ENCODE measurements around the gene NXPE3.

NXPE3 gene

GRCh38 chr3:101829437-101829830 lies 50.4 kb downstream of the NXPE3 start:
- H3K27ac ChIP-seq, result peak overlapping the region; percentile 89 to 91
- TF ChIP-seq CTCF (IDR thresholded peaks at IDR 0.05), result no peak
- H3K4me3 ChIP-seq, result peak overlapping the region; percentile 74
- DNase-seq (ENCODE audit: low spot score), result no peak

DNA sequence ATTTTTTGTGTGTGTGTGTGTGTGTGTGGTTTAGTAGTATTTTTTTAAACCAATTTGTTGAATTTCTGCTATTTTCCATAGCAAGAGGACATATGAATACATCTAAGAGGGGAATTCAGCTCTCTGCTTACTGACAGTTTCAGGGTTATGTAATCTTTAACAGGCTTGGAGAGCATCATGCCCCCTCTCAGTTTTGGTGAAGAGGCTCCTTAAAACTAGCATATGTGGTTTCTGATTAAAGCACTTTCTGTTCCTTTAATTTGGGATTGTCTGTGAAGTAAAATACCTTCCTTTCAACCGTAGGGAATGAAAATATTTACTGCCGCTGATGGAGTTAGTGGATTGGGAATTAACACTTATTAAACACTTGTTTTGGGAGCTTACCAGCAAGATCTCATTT lies 50.9 kb downstream of the NXPE3 start:
- TF ChIP-seq CTCF (IDR thresholded peaks at IDR 0.05), result no peak
- no peak for DNase-seq (ENCODE audit: low spot score)
- H3K27ac ChIP-seq, result peak overlapping the region in 1 of 2 donors; percentile 91

DNA sequence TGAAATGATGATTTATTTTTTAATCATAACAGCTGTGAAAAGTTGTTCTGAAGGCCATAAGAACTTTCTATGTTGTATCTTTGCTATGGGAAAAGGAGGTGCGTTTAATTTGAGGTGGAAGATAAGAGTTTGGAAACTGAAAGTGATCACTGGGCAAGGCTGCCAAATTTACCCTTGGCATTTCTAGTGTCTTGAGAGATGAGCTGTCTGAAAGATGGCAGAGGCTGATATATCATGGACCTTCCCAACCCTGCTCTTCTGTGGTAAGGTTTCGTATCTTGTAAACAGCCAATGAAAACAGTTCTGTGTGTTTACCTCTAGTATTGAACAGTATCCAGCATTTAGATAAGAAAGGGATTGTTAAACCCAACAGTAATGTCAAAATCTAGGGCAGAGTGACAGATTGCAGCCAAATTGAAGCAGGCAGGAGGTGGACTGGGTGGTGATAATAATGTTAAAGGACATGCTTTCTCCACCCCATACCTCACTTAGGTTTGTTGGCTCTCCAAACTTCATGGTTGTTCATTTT lies 54.5 kb downstream of the NXPE3 start:
- no peak for DNase-seq (ENCODE audit: low spot score)
- TF ChIP-seq CTCF (IDR thresholded peaks at IDR 0.05), result no peak
- Histone ChIP-seq H3K4me3 (no peak overlapping the region), H3K27ac (no peak overlapping the region)

More for the DNA sequence above, 50.9 kb downstream of the NXPE3 start:
- H3K4me3 ChIP-seq, result no peak overlapping the region

DNA sequence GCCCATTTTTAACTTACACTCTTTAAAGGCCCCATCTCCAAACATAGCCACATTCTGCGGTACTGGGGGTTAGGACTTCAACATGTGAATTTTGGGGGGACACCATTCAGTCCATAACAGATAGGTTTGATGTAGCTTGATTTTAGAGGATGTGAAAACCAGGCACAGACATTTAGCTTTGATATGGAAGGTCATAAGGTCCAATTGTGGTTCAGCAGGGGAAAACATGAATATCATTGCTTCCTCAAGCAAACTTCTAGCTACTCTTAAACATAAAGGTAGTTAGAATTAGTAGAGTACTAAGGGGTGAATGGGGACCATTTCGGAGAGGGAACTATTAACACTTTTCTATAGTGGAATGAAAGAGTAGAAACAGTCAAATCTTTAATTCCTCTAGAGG lies 56.7 kb downstream of the NXPE3 start:
- no peak overlapping the region for H3K27ac ChIP-seq
- no peak for TF ChIP-seq CTCF (IDR thresholded peaks at IDR 0.05)
- no peak overlapping the region for H3K4me3 ChIP-seq
- DNase-seq (ENCODE audit: low spot score), result no peak

DNA sequence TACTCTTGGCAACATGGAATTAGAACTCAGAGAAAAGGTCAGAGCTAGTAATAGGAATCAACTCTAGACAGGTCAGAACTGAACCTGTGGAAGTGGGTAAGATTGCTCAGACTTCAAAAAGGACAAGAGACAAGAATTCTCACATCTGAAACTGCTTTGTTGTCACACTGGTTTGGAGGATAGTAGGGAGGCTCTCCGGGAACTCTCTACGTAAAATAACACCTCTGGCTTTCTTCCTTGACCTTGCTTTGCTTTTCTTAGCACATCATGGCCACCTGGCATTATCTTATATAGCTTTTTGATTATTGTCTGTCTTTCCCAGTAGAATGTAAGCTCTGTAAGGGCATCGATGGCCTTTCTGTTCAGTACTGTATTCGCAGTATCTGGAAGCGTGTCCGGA lies 57.1 kb downstream of the NXPE3 start:
- H3K4me3 ChIP-seq, result no peak overlapping the region
- DNase-seq (ENCODE audit: low spot score), result no peak
- H3K27ac ChIP-seq, result no peak overlapping the region
- no peak for TF ChIP-seq CTCF (IDR thresholded peaks at IDR 0.05)

DNA sequence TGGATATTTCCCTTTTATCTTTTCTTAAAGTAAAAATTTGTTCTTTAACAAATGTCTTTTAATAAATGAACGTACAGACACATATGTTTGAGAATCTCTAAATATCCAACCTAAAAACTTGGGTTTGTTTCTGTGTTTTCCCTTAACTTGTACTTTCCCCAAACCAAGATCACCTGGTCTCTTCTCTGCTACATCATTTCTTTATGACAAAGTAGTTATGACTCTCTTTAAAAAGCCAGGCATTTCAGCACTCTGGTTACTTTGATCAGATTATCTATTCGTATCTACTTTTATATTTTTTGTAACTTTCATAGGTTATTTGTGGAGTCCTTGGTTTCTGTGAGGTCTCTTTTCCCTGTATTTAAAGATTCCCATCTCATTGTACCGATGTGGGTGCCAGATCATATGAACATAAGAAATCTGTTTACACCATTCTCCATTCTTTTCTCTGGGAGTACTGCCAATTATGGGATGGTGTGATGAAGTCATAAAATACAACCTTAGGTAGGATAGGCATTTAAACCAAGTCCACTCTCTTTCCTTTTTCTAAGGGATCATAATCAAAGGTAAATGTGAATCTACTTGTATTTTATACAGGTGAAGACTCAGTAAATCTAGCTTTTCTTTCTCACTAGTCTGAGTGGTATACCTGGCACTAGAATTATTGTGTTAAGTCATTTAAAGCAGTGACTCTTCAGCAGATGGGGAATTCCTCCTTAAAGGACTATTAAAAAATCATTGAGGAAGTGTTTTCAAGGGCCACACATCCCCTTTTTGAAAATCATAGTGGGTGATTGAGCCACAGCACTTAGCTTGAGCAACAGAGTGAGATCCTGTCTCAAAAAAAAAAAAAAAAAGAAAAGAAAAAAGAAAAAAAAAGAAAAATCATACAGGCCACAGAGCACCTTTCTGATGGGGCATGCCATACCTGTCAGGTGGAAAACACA lies 57.9 kb downstream of the NXPE3 start:
- no peak for TF ChIP-seq CTCF (IDR thresholded peaks at IDR 0.05)
- Histone ChIP-seq H3K27ac (no peak overlapping the region), H3K4me3 (no peak overlapping the region)
- no peak for DNase-seq (ENCODE audit: low spot score)

GRCh38 chr3:101838691-101839090 lies 59.7 kb downstream of the NXPE3 start:
- no peak for TF ChIP-seq CTCF (IDR thresholded peaks at IDR 0.05)
- Histone ChIP-seq H3K4me3 (no peak overlapping the region), H3K27ac (no peak overlapping the region)
- no peak for DNase-seq (ENCODE audit: low spot score)

Data from coronary artery (tissue), 2 donors.